Measurements from ENCODE around the gene PLP2. TPM values are rescaled to one million over a fixed set of nuclear protein-coding genes. Genes with fewer than 3 reads are reported as not detected.

PLP2 gene
- total and polyA plus RNA-seq, 2 experiments from 2014 or later, result 62.5 to 209 TPM

GRCh38 chrX:49188468-49189076 lies 16.9 kb downstream of the PLP2 start:
- H3K79me2 ChIP-seq (ENCODE audit: insufficient read depth), result peaks cover 8% of the 10 kb centered on the region; the same call in 1 of the 2 replicates
- no peaks in the 10 kb centered on the region for H3F3A ChIP-seq (ENCODE audit: insufficient read depth)
- H2AFZ ChIP-seq, result no peak overlapping the region
- H3K4me3 ChIP-seq, result no peak overlapping the region
- no peak for TF ChIP-seq EZH2 (IDR thresholded peaks at IDR 0.05; ENCODE audit: insufficient read depth, poor library complexity, severe bottlenecking)
- TF ChIP-seq EZH2phosphoT487 (IDR thresholded peaks at IDR 0.05; ENCODE audit: insufficient read depth, low read depth), result no peak
- H3K4me1 ChIP-seq (ENCODE audit: insufficient read depth), result no peaks in the 10 kb centered on the region
- H3K36me3 ChIP-seq (ENCODE audit: low read depth), result no peaks in the 10 kb centered on the region; the same call in 1 of the 2 replicates
- no peak overlapping the region for H3K4me2 ChIP-seq (ENCODE audit: unreplicated experiment)
- in situ Hi-C loops (cut with MboI), result no loop called here
- H4K20me1 ChIP-seq (ENCODE audit: insufficient read depth), result no peaks in the 10 kb centered on the region
- H3K27ac ChIP-seq, result no peak overlapping the region
- H3K9me2 ChIP-seq (ENCODE audit: insufficient read depth), result no peaks in the 10 kb centered on the region
- no peak overlapping the region for H3K9ac ChIP-seq
- 52 to 67% methylated on average over 3 to 8 of the region's 8 CpGs for WGBS, 2 experiments (ENCODE audit: low coverage in 1 of 2, low lambda C conversion rate in 2 of 2, missing lambda C conversion rate in 2 of 2)
- no peak for DNase-seq
- no peaks in the 10 kb centered on the region for H3K27me3 ChIP-seq (replicated peaks; ENCODE audit: insufficient read depth)
- no peaks in the 10 kb centered on the region for H3K9me3 ChIP-seq (ENCODE audit: low read depth)

GRCh38 chrX:49189606-49190005 lies 17.9 kb downstream of the PLP2 start:
- no peak for DNase-seq
- Histone ChIP-seq H3K27ac (no peak overlapping the region), H3K9ac (no peak overlapping the region), H3K4me1 (ENCODE audit: insufficient read depth) (no peaks in the 10 kb centered on the region), H3K9me2 (ENCODE audit: insufficient read depth) (no peaks in the 10 kb centered on the region), H2AFZ (no peak overlapping the region), H3K9me3 (ENCODE audit: low read depth) (no peaks in the 10 kb centered on the region), H3K36me3 (ENCODE audit: low read depth) (no peaks in the 10 kb centered on the region), H3K4me3 (peak overlapping the region; percentile 83), H3K79me2 (ENCODE audit: insufficient read depth) (0 out of 2 replicates have a peak, but pooled peaks cover 5% of the 10 kb centered on the region), H3K4me2 (ENCODE audit: unreplicated experiment) (peak overlapping the region; percentile 73), H3F3A (ENCODE audit: insufficient read depth) (no peaks in the 10 kb centered on the region), H4K20me1 (ENCODE audit: insufficient read depth) (no peaks in the 10 kb centered on the region), H3K27me3 (replicated peaks; ENCODE audit: insufficient read depth) (no peaks in the 10 kb centered on the region)
- in situ Hi-C loops (cut with MboI), result no loop called here
- WGBS, 2 experiments (ENCODE audit: low coverage in 1 of 2, low lambda C conversion rate in 2 of 2, missing lambda C conversion rate in 2 of 2), result 86 to 89% methylated on average over 6 of the region's 6 CpGs
- TF ChIP-seq EZH2phosphoT487 (IDR thresholded peaks at IDR 0.05; ENCODE audit: insufficient read depth, low read depth) (no peak), EZH2 (IDR thresholded peaks at IDR 0.05; ENCODE audit: insufficient read depth, poor library complexity, severe bottlenecking) (no peak)

- Histone ChIP-seq H3K27me3 (replicated peaks; ENCODE audit: insufficient read depth) (no peaks in the 10 kb centered on the region), H3K9me3 (ENCODE audit: low read depth) (no peaks in the 10 kb centered on the region), H2AFZ (peak overlapping the region; percentile 83), H3K9me2 (ENCODE audit: insufficient read depth) (no peaks in the 10 kb centered on the region), H3K79me2 (ENCODE audit: insufficient read depth) (no peaks in the 10 kb centered on the region), H3K27ac (peak overlapping the region; percentile 66), H3K9ac (peak overlapping the region; percentile 83), H3F3A (ENCODE audit: insufficient read depth) (no peaks in the 10 kb centered on the region), H3K4me1 (ENCODE audit: insufficient read depth) (no peaks in the 10 kb centered on the region), H4K20me1 (ENCODE audit: insufficient read depth) (no peaks in the 10 kb centered on the region), H3K4me2 (ENCODE audit: unreplicated experiment) (peak overlapping the region; percentile 73), H3K36me3 (ENCODE audit: low read depth) (no peaks in the 10 kb centered on the region), H3K4me3 (peak overlapping the region; percentile 85)
- WGBS, 2 experiments (ENCODE audit: low coverage in 1 of 2, low lambda C conversion rate in 2 of 2, missing lambda C conversion rate in 2 of 2), result 1 to 3% methylated on average over 24 to 27 of the region's 32 CpGs
- in situ Hi-C loops (cut with MboI), result no loop called here
- no peak for TF ChIP-seq EZH2phosphoT487 (IDR thresholded peaks at IDR 0.05; ENCODE audit: insufficient read depth, low read depth)
- no peak for TF ChIP-seq EZH2 (IDR thresholded peaks at IDR 0.05; ENCODE audit: insufficient read depth, poor library complexity, severe bottlenecking)
- DNase-seq, result peak; percentile 97
Observed at GRCh38 chrX:49190821-49191573, 19.3 kb downstream of the PLP2 start.

GRCh38 chrX:49191574-49192011 lies 19.9 kb downstream of the PLP2 start:
- Histone ChIP-seq H4K20me1 (ENCODE audit: insufficient read depth) (no peaks in the 10 kb centered on the region), H3K79me2 (ENCODE audit: insufficient read depth) (no peaks in the 10 kb centered on the region), H2AFZ (peak overlapping the region; percentile 83), H3K27ac (peak overlapping the region; percentile 44; the same call in 1 of the 2 replicates), H3K4me2 (ENCODE audit: unreplicated experiment) (peak overlapping the region; percentile 58), H3K36me3 (ENCODE audit: low read depth) (no peaks in the 10 kb centered on the region), H3K9me2 (ENCODE audit: insufficient read depth) (no peaks in the 10 kb centered on the region), H3K9ac (peak overlapping the region; percentile 78), H3K27me3 (replicated peaks; ENCODE audit: insufficient read depth) (no peaks in the 10 kb centered on the region), H3F3A (ENCODE audit: insufficient read depth) (no peaks in the 10 kb centered on the region), H3K9me3 (ENCODE audit: low read depth) (no peaks in the 10 kb centered on the region), H3K4me1 (ENCODE audit: insufficient read depth) (no peaks in the 10 kb centered on the region), H3K4me3 (peak overlapping the region; percentile 85)
- DNase-seq, result no peak
- TF ChIP-seq EZH2 (IDR thresholded peaks at IDR 0.05; ENCODE audit: insufficient read depth, poor library complexity, severe bottlenecking) (no peak), EZH2phosphoT487 (IDR thresholded peaks at IDR 0.05; ENCODE audit: insufficient read depth, low read depth) (no peak)
- in situ Hi-C loops (cut with MboI), result no loop called here
- 0 to 2% methylated on average over 15 to 21 of the region's 34 CpGs for WGBS, 2 experiments (ENCODE audit: low coverage in 1 of 2, low lambda C conversion rate in 2 of 2, missing lambda C conversion rate in 2 of 2)

All from GM23248 (cell line).